ENCODE results near the gene GHRL.
A peak's percentile ranks its signal among the peaks of the same experiment; 100 is the strongest.
"Not testable (repeated sequence)": the region's sequence is repeated elsewhere in the genome, so short reads cannot be mapped to it uniquely, and the experiment has no call there.

Gene GHRL

DNA sequence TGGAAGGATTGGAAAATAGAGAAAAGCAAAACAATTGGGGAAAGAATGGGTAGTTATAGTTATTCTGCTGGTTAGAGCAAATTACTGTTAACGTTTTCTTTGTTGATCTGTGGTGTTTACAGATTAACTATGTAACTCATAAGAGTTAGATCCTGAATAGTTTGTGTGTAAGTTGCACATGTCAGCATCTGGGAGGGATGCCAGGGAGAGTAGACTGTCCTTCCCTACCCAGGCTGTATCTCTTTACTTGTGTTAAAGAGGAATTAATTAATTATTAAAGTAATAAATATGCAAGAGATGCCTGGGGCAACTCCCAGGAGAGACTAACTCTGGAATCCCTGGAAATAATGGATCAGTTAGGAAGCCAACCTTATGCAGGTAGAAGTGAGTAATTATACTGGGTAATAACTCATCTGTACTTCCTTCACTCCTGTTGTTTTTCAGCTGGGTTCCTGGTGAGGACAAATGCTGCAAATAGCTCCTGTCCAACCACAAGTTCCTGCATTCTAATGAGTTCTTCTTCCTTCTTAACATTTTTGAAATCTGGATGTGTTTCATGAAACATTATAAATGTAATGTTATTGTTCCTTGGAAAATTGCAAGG, 18.9 kb downstream of the GHRL start:
- no peak for DNase-seq (ENCODE audit: low read depth in 2 of 2)

DNA sequence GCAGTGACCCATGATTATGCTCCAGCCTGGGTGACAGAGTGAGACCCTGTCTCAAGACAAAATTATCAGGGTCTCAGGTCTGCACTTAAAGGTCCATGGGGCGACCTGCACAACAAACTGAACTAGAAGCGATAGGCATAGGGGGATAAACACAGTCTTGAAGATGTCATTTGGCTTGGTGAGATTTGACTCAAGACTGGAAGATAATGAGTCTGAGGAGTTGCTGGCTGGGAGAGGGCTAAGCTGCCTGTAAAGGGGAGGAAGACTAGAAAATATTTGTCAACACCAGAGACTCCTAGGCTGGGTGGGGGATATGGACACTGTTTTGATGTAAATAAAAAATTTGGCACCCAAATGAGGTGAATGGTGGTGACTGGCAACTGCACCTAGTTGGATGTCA, 19.8 kb downstream of the GHRL start:
- no peak for DNase-seq (ENCODE audit: low read depth in 2 of 2)

DNA sequence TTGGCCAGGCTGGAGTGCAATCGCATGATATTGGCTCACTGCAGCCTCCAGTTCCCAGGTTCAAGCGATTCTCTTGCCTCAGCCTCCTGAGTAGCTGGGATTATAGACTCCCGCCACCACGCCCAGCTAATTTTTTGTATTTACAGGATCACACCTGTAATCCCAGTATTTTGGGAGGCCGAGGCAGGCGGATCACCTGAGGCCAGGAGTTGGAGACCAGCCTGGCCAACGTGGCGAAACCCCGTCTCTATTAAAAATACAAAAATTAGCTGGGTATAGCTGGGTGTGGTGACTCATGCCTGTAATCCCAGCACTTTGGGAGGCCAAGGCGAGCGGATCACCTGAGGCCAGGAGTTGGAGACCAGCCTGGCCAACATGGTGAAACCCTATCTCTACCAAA, 20.3 kb downstream of the GHRL start:
- not testable (repeated sequence) for DNase-seq (ENCODE audit: low read depth in 2 of 2)

DNA sequence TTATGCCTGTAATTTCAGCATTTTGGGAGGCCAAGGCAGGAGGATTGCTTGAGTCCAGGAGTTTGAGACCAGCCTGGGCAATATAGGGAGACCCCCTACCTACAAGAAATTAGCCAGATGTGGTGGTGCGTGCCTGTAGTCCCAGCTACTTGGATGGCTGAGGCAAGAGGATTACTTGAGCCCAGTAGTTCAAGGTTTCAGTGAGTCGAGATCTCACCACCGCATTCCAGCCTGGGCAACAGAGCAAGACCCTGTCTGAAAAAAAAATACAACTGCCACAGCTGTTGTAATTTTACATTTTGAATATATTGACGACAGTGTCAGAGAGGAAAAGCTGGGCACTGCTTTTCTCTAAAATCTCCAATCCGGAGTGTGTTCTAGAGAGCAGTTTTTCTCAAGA, 23.3 kb downstream of the GHRL start:
- DNase-seq (ENCODE audit: low read depth in 2 of 2) = no peak

DNA sequence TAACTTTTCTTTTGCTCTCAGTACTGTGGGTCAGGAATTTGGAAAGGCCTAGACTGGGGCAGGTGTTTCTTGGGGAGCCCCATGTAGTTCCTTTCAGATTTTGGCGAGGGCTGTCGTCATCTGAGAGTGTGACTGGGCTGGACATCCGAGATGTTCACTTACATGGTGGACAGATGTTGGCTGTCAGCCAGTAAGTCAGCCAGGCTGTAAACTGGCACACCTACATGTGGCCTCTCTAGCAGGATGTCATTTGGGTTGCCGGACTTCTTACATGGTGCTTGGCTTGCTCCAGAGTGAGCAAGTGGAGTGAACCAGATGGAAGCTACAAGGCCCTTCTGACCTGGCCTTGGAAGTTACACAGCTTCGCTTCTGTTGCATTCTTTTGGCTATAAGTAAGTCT, 23.8 kb downstream of the GHRL start:
- no peak for DNase-seq (ENCODE audit: low read depth in 2 of 2)

DNA sequence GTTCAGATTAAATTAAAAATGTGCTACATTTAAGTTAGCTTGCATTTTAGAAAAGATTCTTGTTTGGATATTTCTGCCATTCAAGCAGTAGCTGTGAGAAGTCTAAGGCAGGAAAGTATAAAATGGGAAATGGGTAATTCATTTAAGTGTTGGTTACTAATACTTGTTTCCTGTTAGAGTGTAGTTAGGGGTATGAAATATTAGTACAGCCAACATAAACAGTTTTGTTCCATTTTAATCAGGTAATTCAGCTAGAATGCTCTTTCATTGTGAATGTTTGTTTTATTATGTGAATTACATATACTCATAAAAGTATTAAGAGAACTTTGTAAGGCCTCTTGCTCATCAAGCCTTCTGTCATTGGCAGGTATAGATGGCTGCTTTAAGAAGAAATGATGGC, 24.6 kb downstream of the GHRL start:
- no peak for DNase-seq (ENCODE audit: low read depth in 2 of 2)

DNA sequence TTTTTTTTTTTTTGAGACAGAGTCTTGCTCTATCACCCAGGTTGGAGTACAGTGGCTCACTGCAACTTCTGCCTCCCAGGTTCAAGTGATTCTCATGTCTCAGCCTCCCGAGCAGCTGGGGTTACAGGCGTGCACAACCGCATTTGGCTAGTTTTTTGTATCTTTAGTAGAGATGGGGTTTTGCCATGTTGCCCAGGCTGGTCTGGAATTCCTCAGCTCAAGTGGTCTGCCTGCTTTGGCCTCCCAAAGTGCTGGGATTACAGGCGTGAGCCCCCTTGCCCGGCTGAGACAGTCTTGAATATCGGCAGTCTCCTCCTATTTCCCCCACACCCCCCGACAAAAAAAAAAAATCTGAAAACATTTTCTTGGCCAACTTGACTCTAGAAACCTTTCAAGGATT, 25.8 kb downstream of the GHRL start:
- not testable (repeated sequence) for DNase-seq (ENCODE audit: low read depth in 2 of 2)

DNA sequence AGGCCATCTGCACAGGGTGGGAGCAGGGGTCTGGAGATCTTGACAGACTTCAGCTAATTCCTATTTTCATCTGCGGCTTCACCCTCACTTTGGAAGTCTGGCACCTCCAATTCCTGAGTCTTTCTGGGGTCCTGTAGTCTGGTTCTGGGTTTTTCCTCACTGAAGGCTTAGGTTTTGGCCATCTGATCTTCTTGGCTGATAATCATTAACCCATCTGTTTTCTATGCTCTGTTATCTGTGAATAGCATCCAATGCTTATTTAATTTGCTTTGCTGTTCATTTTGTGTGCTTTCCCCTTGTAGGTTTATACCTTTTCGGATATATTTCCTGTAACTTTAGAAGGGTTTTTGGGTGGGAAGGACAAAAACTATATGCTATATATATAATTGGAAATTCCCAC, 26.9 kb downstream of the GHRL start:
- no peak for DNase-seq (ENCODE audit: low read depth in 2 of 2)

DNA sequence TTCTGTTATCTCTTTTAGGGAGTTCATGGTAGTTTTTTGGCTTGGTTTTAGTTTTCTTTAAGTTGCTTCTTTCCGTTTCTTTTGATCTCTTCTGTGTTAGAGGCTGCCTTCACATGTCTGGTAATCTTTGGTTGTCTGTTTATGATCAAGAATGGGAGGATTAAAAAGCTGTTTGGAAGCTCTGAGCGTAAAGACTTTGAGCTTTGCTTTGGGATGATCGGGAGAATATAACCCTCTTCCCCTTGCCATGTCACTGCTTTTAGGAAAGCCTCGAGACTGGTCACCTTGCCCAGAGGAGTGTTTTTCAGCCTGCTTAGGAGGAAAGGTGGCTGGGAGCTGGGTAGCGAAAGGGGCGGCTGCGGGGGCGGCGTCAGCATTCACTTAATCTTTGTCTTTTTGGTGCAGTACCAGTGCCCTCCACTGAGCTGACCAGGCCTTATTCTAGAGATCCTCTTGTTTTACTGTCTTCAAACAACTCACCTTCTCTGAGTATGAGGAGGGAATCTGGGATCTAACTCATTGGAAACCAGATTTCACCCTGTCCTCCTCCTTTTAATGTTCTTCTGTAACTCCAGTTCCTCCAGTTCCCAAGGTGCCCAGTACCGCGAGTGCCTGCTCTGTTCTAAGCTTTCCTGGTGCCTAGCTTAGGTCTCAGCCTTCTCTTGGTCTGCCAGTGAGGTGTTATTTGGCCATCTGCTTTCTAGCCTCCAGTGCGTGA, 28.9 kb downstream of the GHRL start:
- peak in 1 of 2 donors; percentile 66 for DNase-seq (ENCODE audit: low read depth in 2 of 2)

DNA sequence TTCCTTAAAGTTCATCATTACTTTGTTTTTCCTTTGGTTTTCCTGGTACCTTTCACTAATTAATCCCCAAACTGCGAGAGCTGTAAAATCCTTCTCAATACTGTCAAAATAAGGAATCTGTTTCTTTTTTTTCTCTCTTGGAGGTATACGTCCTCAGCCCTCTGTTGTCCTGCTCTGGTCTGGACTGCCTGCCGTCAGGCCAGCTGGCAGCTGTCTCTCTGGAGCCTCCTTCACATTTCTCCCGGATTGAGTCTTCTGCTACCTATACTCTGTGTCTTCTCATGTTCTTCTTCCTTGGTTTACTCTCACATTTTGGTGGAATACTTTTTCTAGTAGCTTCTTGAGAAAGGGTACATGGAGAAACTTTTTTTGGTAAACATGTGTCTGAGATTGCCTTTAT, 30.7 kb downstream of the GHRL start:
- no peak for DNase-seq (ENCODE audit: low read depth in 2 of 2)

DNA sequence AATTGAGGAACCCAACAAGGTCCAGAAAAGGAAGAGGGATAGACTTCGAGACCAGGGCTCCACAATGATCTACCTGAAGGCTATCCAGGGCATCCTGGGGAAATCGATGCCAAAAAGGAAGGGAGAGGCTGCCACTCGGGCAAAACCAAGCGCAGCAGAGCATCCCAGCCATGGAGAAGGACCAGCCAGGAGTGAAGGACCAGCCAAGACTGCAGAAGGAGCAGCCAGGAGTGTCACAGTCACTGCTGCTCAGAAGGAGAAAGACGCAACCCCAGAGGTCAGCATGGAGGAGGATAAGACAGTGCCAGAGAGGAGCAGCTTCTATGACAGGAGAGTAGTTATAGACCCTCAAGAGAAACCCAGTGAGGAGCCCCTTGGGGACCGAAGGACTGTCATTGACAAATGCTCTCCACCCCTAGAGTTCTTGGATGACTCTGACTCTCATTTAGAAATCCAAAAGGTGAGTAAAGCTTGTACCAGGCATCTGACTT, 32.5 kb downstream of the GHRL start:
- no peak for DNase-seq (ENCODE audit: low read depth in 2 of 2)

DNA sequence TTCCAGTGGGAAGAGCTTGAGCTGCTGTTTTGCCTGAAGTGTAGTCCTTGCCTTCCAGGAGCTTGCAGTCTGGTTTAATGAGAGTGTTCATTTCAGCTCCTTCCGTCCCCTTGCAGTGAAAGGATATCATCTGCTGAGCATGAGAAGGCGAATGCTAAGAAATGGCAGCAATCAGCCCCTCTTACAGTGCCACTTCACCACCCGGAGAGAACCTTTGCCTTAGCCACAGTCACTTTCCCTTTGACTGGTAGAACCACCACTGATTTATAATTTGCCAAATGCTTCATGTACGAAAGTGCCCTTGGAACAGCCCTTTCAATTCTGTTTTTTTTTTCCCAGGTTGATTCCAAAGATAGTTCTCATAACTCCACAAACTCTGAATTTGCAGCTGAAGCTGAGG, 32.9 kb downstream of the GHRL start:
- DNase-seq (ENCODE audit: low read depth in 2 of 2) = no peak

DNA sequence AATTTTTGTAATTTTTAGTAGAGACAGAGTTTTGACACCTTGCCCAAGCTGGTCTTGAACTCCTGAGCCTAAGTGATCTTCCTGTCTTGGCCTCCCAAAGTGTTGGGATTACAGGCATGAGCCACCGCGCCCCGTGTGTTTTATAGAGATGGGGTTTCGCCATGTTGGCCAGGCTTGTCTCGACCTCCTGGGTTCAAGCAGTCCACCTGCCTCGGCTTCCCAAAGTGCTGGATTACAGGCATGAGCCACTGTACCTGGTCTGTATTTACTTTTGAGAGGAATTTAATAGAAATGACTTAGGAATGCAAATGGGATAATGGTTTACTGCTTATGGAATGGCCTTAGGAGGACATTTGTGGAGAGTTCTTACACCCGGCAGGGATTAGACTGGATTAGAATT, 33.7 kb downstream of the GHRL start:
- no peak for DNase-seq (ENCODE audit: low read depth in 2 of 2)

DNA sequence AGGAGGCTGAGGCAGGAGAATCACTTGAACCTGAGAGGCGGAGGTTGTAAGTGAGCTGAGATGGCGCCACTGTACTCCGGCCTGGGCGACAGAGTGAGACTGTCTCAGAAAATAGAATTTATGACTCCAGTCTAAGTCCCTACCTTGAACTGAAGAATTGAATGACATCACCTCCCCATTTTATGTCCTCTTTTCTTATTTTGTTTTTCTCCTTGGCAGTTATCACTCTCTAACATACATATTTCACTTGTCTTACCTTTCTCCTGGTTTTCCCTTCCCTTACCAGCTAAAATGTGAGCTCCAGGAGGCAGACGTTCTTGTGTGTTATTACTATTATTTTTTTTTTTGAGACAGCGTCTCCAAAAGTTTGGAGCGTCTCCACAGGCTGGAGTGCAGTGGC, 36.9 kb downstream of the GHRL start:
- no peak for DNase-seq (ENCODE audit: low read depth in 2 of 2)

DNA sequence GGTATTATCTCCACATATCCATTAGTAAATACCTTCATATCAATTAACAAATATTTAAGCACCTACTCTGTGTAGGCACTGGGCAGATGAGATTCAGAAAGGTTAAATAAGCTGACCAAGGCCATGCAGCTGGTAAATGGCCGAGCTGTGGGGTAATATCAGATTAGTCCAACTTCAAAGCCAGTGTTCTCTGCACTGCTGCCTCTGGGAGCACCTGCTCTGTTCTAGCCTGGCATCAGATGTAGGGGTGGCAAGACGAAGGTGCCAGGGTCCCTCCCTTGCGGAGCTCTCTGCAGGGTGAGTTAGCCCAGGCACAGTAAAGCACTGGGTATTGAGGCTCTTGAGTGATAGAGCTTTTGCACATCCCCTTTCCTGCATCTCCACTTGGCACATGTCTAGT, 39.0 kb downstream of the GHRL start:
- DNase-seq (ENCODE audit: low read depth in 2 of 2) = no peak

DNA sequence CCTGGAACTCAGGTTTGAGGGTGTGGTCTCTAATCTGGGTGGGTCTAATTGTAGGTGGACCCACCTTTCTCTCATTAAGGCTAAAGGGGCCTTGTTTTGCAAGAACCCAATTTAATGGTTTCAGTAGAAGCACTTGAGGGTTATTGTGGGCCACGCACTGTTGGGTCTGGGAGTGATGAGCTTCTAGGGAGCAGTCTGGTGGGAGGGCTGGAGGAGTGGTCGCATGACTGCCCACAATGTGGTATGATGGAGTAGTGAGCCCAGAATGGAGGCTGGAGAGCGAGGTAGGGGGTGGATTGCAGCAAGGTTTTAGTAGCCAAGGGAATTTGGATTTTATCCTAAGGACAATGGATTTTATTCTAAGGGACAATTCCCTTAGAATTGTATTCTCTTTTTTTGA, 41.7 kb downstream of the GHRL start:
- DNase-seq (ENCODE audit: low read depth in 2 of 2) = no peak

DNA sequence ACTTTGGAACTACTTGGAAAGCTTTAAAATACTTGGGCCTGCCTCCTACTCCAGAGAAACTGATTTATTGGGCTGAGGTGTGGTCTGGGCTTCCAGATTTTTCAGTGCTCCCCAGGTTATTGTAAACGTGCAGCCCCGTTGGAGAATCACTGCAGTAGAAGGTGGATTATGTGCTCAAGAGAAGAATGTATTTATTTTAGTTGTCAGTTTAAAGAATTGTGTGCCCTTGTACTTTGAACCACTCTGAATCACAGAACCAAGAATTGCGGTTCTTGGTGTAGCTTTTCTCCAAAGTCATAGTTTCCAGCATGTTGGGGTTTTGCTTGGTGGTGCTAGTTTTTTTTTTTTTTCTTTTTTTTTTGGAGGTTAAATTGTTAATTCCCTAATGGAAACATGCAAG, 42.9 kb downstream of the GHRL start:
- DNase-seq (ENCODE audit: low read depth in 2 of 2) = no peak

DNA sequence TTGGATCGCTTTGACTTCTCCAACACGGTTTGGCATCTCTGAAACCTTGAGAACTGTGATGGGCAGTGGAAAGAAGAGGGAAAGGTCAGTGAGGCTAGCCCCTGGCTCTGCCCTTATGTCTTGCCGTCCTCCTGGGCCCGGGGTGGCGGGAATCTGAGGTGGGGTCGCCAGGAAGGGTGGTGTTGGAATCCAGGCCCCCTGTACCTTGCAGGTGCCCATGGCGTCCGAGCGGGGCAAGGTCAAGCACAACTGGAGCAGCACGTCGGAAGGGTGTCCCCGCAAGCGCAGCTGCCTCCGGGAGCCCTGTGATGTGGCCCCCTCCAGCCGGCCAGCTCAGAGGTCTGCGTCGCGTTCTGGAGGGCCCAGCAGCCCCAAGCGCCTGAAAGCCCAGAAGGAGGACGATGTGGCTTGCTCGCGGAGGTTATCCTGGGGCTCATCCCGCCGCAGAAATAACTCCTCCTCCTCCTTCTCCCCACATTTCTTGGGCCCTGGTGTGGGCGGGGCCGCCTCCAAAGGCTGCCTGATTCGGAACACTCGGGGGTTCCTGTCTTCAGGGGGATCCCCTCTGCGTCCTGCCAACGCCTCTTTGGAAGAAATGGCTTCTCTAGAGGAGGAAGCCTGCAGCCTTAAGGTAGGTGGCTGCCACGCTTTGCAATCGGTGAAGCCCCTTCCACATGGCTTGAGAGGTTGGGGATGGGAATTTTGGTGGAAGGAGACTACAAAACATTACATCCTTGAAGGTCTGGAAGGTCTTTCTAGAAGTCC, 43.6 kb downstream of the GHRL start:
- peak in 1 of 2 donors; percentile 62 for DNase-seq (ENCODE audit: low read depth in 2 of 2)

DNA sequence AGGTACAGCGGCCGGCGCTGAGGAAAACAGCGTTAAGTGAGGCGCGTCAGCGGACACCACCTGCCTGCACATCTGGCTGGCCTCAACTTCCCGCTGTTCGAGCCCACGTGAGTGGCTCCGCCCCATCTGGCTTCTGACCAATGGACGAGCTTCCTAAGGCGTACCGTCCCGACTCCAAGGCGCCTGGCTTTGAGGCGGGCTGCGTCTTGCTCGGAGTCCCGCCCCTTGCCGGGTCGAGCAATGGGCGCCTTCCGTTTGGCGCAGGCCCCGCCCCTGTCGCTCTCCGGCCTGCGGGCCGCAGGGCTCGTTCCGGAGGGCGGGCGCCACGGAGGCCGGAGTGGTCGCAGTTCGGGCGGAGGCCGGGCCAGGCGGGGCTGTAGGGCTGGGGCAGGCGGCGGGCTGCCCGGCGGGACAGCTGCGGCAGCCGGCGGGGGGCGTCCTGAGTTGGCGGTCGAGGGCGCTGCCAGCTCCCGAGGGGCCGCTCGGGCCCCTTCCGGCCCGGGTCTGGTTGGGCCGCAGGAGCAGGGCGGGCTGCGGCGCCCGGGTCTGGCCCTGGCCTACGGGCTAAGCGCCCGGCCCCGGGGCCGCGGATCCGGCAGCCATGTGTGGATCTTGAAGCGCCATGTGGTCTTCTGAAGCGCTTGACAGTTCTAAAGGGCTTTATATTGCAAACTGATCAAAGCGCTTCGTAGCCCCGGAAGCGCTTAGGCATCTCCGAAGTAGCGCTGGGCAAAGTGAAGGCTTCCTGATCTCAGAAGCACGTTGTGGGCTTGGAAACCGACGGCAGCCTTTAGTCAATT, 44.4 kb downstream of the GHRL start, which contains the start of gene TATDN2:
Gene TATDN2, plus strand, starts transcription at position 276 of the 800 bp plus-strand sequence. CDS start 742 bp downstream, outside the sequence.
- peak; percentile 92 to 93 for DNase-seq (ENCODE audit: low read depth in 2 of 2)

DNA sequence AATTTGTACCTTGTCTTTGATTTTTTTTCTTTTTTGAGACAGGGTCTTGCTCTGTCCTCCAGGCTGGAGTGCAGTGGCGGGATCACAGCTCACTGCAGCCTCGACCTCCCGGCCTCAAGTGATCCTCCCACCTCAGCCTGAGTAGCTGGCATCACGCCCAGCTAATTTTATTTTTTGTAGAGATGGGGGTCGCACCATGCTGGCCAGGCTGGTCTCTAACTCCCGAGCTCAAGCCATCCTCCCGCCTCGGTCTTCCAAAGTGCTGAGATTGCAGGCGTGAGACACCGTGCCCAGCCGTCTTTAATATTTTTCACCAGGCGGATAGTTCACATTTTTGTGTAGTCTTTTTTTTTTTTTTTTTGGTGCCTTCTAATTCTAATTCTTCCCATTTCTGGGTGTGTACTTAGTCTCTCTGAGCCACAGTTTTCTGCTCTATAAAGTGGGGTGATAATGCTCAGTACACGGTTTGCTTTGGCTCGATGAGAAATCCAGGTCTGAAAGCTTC, 45.0 kb downstream of the GHRL start:
- DNase-seq (ENCODE audit: low read depth in 2 of 2) = no peak

DNA sequence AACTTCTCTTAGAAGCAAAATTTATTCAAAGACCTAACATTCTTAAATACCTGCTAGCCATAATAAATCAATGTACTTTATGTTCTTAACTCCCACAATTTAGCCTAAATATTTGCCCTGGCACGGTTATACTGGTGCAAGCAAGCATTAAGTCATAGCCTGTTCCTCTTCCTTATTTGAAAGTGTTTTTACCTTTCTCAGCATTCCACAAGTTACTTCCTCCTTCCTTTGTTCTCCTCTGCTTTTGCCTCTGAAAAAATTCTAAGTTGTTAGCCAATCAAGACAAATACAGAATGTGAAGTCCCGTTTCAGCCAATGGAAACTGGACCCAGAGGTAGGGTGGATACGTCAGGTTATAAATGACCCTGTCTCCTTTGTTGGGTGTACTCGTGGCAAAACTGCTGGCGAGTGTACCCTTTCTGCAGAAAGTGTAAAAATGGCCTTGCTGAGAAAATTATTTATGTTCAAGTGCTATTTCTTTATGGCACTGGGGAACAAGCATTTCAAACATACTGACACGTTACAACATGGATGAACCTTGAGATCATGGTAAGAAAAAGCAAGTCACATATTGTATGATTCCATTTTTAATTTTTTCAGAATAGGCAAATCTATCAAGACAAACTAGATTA, 47.5 kb downstream of the GHRL start:
- no peak for DNase-seq (ENCODE audit: low read depth in 2 of 2)
